ENCODE measurements around the gene DUSP8.

The DUSP8 gene

DNA sequence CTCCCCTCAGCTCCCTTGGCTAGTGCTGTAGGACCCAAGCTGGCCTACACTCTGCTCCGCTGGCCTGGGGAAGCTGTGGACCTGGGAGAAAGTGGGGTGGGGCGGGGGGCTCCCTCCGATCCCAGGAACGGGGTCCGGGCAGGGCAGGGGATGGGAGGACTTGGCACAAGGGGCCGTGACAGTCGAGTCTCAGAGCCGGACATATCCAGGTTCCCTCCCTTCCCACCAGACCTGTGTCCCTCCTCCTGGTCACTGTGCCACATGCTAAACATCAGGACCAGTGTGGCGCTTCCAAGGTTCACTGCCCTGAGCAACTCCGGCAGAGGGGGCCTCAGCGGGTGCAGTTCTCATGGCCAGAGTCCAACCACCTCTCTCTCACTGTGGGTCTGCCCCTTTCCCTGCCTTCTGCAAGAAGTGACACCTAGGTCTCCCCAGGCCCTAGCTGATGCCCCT is 2.0 kb downstream of the DUSP8 start:
- Histone ChIP-seq H3K4me2 (peak overlapping the region in 9 of 11 experiments; percentile 86 to 98 (median 95); a peak in 12 of 22 replicates), H4K20me1 (peaks cover 43 to 80% (median 72%) of the 10 kb centered on the region in 11 experiments), H3K4me1 (peaks cover 29 to 57% (median 44%) of the 10 kb centered on the region in 10 experiments; a peak in 19 of 20 replicates), H3K27me3 (peaks cover 57 to 99% (median 88%) of the 10 kb centered on the region in 11 experiments), H3K27ac (no peak overlapping the region), H3K4me3 (peak overlapping the region in 1 of 10 experiments; percentile 75; a peak in 2 of 20 replicates), H3K9ac (peak overlapping the region in 2 of 11 experiments; percentile 93 to 96; a peak in 2 of 22 replicates), H3K9me3 (replicated peaks in 1 of 11) (no peaks in the 10 kb centered on the region), H3K36me3 (peaks cover 0 to 9% (median 0%) of the 10 kb centered on the region in 11 experiments; a peak in 1 of 22 replicates)
- no peak for TF ChIP-seq Cebpa-rat (IDR thresholded peaks at IDR 0.05)

DNA sequence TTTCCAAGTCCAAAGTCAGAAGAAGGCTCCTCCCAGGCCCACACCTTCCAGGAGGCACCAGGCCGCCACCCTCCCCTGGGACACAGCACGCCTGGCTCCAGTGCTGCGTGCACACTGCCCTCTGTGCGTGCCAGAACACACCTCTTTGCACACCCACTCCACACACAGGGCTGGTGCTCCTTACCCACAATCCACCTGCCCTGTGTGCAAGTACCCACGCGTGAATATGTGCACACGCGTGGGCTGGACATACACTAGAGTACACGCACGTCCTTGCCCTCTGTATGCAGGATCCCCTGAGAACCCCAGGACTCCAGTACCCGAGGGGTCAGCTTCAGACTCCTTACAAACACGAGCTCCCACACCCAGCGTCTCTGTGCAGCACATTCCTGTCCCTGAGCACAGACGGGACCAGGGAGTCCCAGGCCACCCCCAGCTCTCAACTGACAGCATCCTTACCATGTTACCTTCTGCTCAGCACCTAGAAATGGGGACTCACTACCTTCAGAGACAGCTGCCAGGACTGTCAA is 2.8 kb downstream of the DUSP8 start:
- peaks cover 27 to 58% (median 46%) of the 10 kb centered on the region in 10 experiments; a peak in 19 of 20 replicates for H3K4me1 ChIP-seq
- no peak overlapping the region for H3K27ac ChIP-seq
- H3K4me3 ChIP-seq: no peak overlapping the region
- peaks cover 58 to 99% (median 88%) of the 10 kb centered on the region in 11 experiments for H3K27me3 ChIP-seq
- peaks cover 0 to 9% (median 0%) of the 10 kb centered on the region in 11 experiments; a peak in 1 of 22 replicates for H3K36me3 ChIP-seq
- no peaks in the 10 kb centered on the region for H3K9me3 ChIP-seq (replicated peaks in 1 of 11)
- peak overlapping the region in 7 of 11 experiments; percentile 16 to 93 (median 33); a peak in 10 of 22 replicates for H3K4me2 ChIP-seq
- H4K20me1 ChIP-seq: peaks cover 51 to 85% (median 79%) of the 10 kb centered on the region in 11 experiments
- H3K9ac ChIP-seq: no peak overlapping the region
- no peak for TF ChIP-seq Cebpa-rat (IDR thresholded peaks at IDR 0.05)

GRCh38 chr11:1568441-1568911 is 3.6 kb downstream of the DUSP8 start:
- peaks cover 50 to 97% (median 85%) of the 10 kb centered on the region in 11 experiments for H3K27me3 ChIP-seq
- H3K4me2 ChIP-seq: peak overlapping the region in 3 of 11 experiments; percentile 16 to 93 (median 36); a peak in 3 of 22 replicates
- peaks cover 0 to 9% (median 0%) of the 10 kb centered on the region in 11 experiments; a peak in 3 of 22 replicates for H3K36me3 ChIP-seq
- peaks cover 48 to 85% (median 80%) of the 10 kb centered on the region in 11 experiments for H4K20me1 ChIP-seq
- no peak overlapping the region for H3K4me3 ChIP-seq
- H3K9me3 ChIP-seq (replicated peaks in 1 of 11): no peaks in the 10 kb centered on the region
- no peak overlapping the region for H3K9ac ChIP-seq
- TF ChIP-seq Cebpa-rat (IDR thresholded peaks at IDR 0.05): no peak
- peaks cover 18 to 55% (median 40%) of the 10 kb centered on the region in 10 experiments; a peak in 19 of 20 replicates for H3K4me1 ChIP-seq
- no peak overlapping the region for H3K27ac ChIP-seq

GRCh38 chr11:1567721-1568100 is 4.4 kb downstream of the DUSP8 start:
- Histone ChIP-seq H3K4me1 (peaks cover 14 to 53% (median 35%) of the 10 kb centered on the region in 10 experiments; a peak in 19 of 20 replicates), H3K9ac (no peak overlapping the region), H3K36me3 (peaks cover 0 to 17% (median 0%) of the 10 kb centered on the region in 11 experiments; a peak in 3 of 22 replicates), H3K4me2 (no peak overlapping the region; a peak in 1 of 22 replicates), H3K27me3 (peaks cover 42 to 89% (median 78%) of the 10 kb centered on the region in 11 experiments), H3K9me3 (replicated peaks in 1 of 11) (no peaks in the 10 kb centered on the region), H4K20me1 (peaks cover 48 to 88% (median 81%) of the 10 kb centered on the region in 11 experiments), H3K27ac (no peak overlapping the region), H3K4me3 (no peak overlapping the region)
- TF ChIP-seq Cebpa-rat (IDR thresholded peaks at IDR 0.05): no peak

- peaks cover 13 to 49% (median 31%) of the 10 kb centered on the region in 10 experiments; a peak in 19 of 20 replicates for H3K4me1 ChIP-seq
- no peak overlapping the region for H3K27ac ChIP-seq
- H3K27me3 ChIP-seq: peaks cover 38 to 84% (median 72%) of the 10 kb centered on the region in 11 experiments
- no peaks in the 10 kb centered on the region for H3K9me3 ChIP-seq (replicated peaks in 1 of 11)
- H3K36me3 ChIP-seq: peaks cover 0 to 22% (median 0%) of the 10 kb centered on the region in 11 experiments; a peak in 3 of 22 replicates
- no peak overlapping the region for H3K4me3 ChIP-seq
- TF ChIP-seq Cebpa-rat (IDR thresholded peaks at IDR 0.05): no peak
- peaks cover 48 to 93% (median 85%) of the 10 kb centered on the region in 11 experiments for H4K20me1 ChIP-seq
- no peak overlapping the region for H3K9ac ChIP-seq
- H3K4me2 ChIP-seq: no peak overlapping the region; a peak in 1 of 22 replicates
Observed at GRCh38 chr11:1567052-1567720, 4.9 kb downstream of the DUSP8 start.

GRCh38 chr11:1566381-1567051 is 5.6 kb downstream of the DUSP8 start:
- Histone ChIP-seq H3K4me3 (no peak overlapping the region), H3K27me3 (peaks cover 38 to 77% (median 66%) of the 10 kb centered on the region in 11 experiments), H3K27ac (no peak overlapping the region), H3K4me1 (peaks cover 13 to 49% (median 30%) of the 10 kb centered on the region in 10 experiments; a peak in 19 of 20 replicates), H3K4me2 (no peak overlapping the region), H4K20me1 (peaks cover 48 to 100% (median 92%) of the 10 kb centered on the region in 11 experiments), H3K9me3 (replicated peaks in 1 of 11) (no peaks in the 10 kb centered on the region), H3K9ac (no peak overlapping the region), H3K36me3 (peaks cover 0 to 28% (median 0%) of the 10 kb centered on the region in 11 experiments; a peak in 3 of 22 replicates)
- TF ChIP-seq Cebpa-rat (IDR thresholded peaks at IDR 0.05): no peak

DNA sequence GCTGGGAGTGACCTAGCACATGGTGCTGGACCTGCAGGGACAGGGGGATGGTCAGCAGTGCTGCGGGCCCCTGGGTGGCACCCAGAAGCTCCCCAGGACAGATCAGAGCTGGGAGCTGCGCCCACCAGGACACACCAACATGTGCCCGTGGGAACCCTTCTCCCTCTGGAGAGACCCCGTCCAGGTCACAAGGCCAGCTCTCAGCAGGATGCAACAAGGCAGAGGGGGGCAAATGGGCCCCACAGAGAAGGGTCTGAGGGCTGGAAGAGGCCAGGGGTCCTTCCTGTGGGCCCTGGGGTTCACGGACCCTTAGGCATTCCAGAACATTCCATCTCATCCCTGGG is 6.2 kb downstream of the DUSP8 start:
- no peak overlapping the region for H3K27ac ChIP-seq
- H3K9ac ChIP-seq: no peak overlapping the region
- H3K9me3 ChIP-seq (replicated peaks in 1 of 11): no peaks in the 10 kb centered on the region
- H4K20me1 ChIP-seq: peaks cover 48 to 100% (median 94%) of the 10 kb centered on the region in 11 experiments
- peaks cover 0 to 30% (median 0%) of the 10 kb centered on the region in 11 experiments; a peak in 3 of 22 replicates for H3K36me3 ChIP-seq
- H3K27me3 ChIP-seq: peaks cover 32 to 71% (median 59%) of the 10 kb centered on the region in 11 experiments
- H3K4me3 ChIP-seq: no peak overlapping the region
- TF ChIP-seq Cebpa-rat (IDR thresholded peaks at IDR 0.05): no peak
- no peak overlapping the region for H3K4me2 ChIP-seq
- H3K4me1 ChIP-seq: peaks cover 6 to 43% (median 24%) of the 10 kb centered on the region in 10 experiments; a peak in 18 of 20 replicates

- no peak for TF ChIP-seq Cebpa-rat (IDR thresholded peaks at IDR 0.05)
- Histone ChIP-seq H3K4me1 (peaks cover under 1 to 37% (median 19%) of the 10 kb centered on the region in 10 experiments; a peak in 12 of 20 replicates), H3K9ac (0 out of 22 replicates have a peak overlapping the region, but pooled peaks of 1 of the 11 experiments have one; percentile 11), H3K36me3 (peaks cover 0 to 35% (median 0%) of the 10 kb centered on the region in 11 experiments; a peak in 3 of 22 replicates), H3K4me3 (no peak overlapping the region), H3K4me2 (peak overlapping the region in 2 of 11 experiments; percentile 4 to 38; a peak in 3 of 22 replicates), H4K20me1 (peaks cover 44 to 100% (median 94%) of the 10 kb centered on the region in 11 experiments), H3K27ac (no peak overlapping the region), H3K9me3 (replicated peaks in 1 of 11) (no peaks in the 10 kb centered on the region), H3K27me3 (peaks cover 26 to 66% (median 54%) of the 10 kb centered on the region in 11 experiments; a peak in 21 of 22 replicates)
Observed at GRCh38 chr11:1565173-1565903, 6.7 kb downstream of the DUSP8 start.
